Retinal pigment epithelial cell (primary cell): ENCODE measurements around the gene TRIM25.

Source experiments
- DNase-seq: peaks from one replicate; pipeline ENCODE4 v3.0.0-alpha.2; 2010; ENCODE audit warnings: low read depth
- H3K4me3 ChIP-seq: 2 replicates; pipeline ENCODE4 v1.5.1; 2011; ENCODE audit warnings: mild to moderate bottlenecking, low read length, control low read depth, moderate library complexity
- CTCF ChIP-seq: conservative IDR thresholded peaks from 2 replicates; pipeline ENCODE4 v1.5.1; 2011; ENCODE audit warnings: low read depth, low read length, control low read depth, inconsistent platforms

The TRIM25 gene

GRCh38 chr17:56849131-56849530 is 64.7 kb downstream of the TRIM25 start:
- H3K4me3 ChIP-seq: no peak overlapping the region
- no peak for TF ChIP-seq CTCF
- DNase-seq: no peak

DNA sequence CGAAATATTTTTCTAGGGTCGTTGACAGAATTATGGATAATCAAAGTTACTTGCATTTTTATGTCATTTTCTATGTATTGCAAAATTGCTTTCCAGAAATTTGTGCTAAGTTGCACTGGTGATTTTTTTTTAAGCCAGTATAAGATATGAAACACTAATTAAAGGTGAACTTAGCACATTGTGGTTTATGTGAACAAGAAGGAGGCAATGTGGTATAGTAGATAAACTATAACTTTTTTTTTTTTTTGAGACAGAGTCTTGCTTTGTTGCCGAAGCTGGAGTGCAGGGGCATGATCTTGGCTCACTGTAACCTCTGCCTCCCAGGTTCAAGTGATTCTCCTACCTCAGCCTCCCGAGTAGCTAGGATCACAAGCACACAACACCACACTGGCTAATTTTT is 66.7 kb downstream of the TRIM25 start:
- DNase-seq: no peak
- no peak overlapping the region for H3K4me3 ChIP-seq
- no peak for TF ChIP-seq CTCF

DNA sequence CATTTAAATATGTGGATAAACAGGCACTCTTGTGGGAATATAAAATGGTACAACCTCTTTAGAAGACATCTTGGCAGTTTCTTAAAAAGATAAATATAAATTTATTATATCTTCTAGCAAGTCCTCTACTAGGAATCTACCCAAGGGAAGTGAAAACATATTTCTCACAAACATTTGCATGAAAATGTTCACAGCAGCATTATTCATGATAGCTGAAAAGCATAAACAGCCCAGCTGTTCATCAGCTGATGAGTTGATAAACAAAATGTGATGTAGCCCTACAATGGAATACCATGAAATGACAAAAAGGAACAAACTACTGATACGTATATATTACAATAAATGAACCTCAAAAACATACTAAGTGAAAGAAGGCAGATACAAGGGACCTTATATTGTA is 67.9 kb downstream of the TRIM25 start:
- H3K4me3 ChIP-seq: no peak overlapping the region
- TF ChIP-seq CTCF: no peak
- DNase-seq: no peak

GRCh38 chr17:56842577-56842976 is 71.3 kb downstream of the TRIM25 start:
- no peak for TF ChIP-seq CTCF
- no peak for DNase-seq

DNA sequence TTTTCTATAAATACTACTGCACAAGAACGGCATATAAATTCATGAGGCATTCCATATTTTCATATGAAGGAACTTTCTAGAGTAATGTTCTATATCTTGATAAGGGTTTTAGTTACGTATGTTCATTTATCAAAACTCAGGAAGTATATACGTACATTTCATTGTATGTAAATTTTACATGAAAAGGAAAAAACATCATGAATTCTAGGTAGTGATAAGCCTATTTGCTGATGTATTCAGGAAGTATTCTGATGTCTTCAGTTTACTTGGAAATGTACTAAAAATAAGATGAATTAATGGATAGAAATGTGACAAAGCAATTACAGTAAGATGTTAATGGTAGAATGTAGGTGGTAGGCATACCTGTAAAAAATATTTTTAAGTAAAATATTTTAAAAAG is 75.2 kb downstream of the TRIM25 start:
- no peak overlapping the region for H3K4me3 ChIP-seq
- DNase-seq: no peak
- TF ChIP-seq CTCF: no peak

More at GRCh38 chr17:56842577-56842976, 71.3 kb downstream of the TRIM25 start:
- no peak overlapping the region for H3K4me3 ChIP-seq
